ENCODE data around the gene TEKTIP1.

Gene TEKTIP1

DNA sequence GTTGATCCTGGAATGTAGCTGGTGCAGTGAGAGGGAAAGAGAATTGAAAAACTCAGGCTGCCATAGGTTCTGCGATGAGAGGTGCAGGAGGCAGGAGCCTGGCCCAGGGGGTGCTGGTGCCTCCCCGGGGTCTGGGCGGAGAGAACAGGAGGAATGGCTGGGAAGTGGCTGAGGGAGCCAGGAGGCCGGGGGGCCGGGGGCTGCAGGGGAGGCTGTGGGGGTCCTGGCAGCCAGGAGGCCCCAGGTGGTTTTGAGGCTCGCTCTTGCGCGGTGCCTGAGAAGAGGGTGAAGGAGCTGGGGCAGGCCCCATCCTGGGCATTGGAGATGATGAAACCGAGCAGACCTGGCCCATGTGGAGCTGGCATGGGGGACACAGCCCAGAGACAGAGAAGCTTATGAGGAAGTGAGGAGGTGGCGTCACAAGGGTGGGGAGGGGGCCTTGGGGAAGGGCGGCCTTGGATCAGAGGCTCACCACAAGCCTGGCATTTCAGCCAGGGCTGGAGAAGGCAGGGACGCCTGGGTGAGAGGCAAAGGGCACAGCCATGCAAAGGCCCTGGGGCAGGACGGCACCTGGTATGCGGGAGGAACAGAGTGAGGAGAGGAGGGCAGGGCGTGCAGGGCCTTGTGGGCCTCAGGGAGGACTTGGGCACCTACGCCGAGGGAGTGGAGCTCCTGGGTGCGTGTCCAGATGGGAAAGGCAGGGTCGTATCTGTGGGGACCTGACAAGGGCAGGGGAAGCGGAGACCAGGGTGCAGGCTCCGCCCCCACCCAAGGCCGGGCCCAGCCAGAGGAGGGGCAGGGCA is 1.3 kb upstream of the TEKTIP1 start:
- no peak for DNase-seq (ENCODE audit: low spot score)

DNA sequence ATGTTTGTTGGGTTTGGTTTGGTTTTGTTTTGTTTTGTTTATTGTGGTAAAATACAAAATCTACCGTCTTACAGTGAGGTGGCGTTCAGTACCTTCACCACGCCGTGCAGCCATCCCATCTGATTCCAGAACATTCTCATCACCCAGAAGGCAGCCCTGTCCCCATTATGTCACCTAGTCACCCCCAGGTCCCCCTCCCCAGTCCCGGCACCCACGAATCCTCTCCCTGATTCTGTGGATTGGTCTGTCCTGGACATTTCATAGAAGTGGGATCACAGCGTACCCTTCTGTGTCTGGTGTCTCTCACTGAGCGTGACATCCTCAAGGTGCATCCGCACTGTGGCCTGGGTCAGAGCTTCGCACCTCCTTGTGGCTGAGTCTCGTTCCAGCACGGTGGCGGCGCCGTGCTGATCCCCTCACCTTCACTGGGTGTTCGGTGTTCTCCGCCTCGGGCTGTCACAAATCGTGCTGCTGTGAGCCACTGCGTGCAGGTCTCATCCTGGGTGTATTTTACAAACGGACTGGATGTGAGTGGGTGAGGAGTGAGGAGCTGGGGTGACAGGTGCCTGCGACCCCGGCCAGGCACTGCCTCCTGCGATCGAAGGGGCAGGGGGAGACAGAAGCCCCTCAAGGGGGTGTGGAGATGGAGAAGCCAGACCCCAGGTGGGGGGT is 580 bp upstream of the TEKTIP1 start:
- no peak for DNase-seq (ENCODE audit: low spot score)

DNA sequence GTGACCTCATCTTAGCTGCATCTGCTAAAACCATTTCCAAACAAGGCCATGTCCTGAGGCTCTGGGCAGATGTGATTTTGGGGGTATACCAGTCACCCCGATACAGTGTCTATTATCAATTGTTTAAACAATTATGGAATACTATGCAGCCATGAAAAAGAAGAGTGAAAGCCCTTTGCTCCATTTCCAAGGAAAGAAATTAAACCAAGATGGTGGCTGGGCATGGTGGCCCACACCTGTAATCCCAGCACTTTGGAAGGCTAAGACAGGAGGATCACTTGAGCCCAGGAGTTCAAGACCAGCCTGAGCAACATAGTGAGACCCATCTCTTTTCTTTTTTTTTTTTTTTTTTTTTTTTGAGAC is 763 bp downstream of the TEKTIP1 start:
- DNase-seq (ENCODE audit: low spot score) = no peak

DNA sequence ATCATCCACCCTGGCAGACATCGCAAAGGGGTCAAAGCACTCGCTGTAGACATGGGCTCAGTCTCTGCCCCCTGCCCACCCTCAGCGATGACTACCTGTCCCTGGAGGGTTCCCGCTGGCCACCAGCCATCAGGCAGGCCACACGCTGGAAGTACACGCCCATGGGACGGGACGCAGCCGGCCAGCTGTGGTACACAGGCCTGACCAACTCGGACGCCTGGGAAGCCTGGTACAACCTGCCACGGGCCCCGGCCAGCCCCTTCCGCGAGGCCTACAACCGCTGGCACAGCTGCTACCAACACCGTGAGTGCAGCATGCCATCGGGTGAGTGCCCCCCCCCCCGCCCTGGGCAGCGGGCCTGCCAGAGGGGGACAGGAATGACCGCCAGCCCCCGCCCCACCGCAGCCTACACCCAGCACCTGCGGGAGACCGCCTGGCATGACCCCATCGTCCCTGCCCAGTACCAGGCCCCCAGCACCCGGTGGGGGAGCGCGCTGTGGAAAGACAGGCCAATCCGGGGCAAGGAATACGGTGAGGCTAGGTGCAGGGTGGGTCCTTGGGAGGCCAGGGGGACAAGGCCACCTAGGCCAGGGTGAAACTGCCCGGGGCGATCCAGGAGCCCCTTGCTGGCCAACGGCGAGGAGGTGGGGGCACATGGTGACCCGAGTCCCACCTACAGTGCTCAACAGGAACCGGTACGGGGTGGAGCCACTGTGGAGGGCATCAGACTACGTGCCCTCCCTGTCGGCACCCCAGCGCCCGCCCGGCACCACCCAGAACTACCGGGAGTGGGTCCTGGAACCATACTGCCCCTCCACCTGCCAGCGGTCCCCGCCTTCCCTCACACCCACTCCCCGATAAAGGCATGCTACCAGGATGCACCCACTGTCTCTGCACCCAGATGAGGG is 4.4 kb downstream of the TEKTIP1 start:
- DNase-seq (ENCODE audit: low spot score) = no peak

DNA sequence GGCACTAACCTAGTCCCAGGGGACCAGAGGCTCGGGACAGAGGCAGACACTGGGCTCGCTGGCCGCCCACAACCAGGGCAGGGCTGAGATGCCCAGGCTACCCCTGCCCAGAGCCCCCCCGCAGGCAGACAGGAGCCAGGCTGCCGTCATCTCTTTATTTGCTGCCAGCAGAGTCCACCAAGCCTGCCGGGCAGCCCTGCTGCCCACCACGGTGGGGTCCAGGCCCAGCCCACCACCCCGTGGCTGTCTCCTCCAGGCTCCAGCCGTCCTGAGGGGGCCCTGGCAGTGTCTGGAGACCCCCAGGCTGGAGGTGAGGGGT is 5.0 kb downstream of the TEKTIP1 start:
- no peak for DNase-seq (ENCODE audit: low spot score)

DNA sequence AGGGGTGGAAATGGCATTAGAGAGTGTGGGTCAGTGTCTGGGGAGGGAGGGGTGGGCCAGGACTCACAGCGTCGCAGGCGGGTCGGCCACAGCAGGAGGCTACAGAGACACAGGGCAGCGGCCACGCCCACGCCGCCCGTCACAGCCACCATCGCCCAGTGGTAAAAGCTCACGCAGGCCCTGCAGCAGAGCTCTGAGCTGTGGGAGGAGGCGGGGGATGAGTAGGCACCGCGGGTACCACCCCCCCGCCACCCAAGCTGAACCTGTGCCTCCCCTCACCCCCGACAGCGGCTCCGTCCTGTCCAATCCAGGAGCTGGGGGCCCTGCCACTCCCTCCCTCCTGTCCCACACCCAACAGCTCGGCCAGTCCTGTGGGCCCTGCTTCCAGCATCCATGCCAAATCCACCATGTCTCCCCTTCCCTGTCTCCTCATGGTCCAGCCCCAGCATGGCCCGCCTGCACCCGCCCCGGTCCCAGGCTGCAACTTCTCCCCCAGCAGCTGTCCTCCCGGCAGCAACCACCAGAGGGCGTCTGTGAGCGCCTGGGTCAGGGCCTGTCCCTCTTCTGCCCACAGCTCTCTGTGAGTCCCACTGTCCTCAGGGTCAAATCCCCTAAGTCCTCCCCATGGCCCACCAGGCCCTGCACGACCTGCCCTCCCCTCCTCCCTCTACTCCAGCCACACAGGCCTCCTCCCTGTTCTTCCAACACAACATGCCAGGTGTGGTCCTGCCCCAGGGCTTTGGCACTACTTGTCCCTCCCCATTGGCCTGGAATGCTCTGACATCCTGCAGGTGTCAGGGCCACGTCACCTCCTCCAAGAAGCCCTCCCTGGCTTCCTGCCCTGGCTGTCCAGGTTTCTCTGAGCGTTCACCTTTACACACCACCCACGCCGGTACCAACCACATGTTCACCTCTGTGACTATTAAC is 6.0 kb downstream of the TEKTIP1 start:
- DNase-seq (ENCODE audit: low spot score) = peak; percentile 90

DNA sequence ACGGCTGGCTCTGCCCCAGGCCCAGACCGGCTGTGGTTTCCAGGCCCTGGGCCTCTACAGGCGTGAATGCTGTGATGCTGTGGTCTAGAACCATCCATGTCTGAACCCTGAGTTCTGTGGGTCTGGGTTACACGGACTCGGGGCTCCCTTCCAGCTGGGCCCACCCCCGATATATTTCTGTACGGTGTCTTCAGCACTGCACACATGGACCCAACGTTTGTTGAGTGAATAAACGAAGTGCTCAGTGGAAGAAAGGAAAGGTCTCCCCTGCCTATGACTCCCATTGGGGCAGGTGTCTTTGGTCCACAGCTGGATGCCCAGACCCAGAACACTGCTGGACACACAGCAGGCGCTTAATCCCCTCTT is 6.7 kb downstream of the TEKTIP1 start:
- no peak for DNase-seq (ENCODE audit: low spot score)

DNA sequence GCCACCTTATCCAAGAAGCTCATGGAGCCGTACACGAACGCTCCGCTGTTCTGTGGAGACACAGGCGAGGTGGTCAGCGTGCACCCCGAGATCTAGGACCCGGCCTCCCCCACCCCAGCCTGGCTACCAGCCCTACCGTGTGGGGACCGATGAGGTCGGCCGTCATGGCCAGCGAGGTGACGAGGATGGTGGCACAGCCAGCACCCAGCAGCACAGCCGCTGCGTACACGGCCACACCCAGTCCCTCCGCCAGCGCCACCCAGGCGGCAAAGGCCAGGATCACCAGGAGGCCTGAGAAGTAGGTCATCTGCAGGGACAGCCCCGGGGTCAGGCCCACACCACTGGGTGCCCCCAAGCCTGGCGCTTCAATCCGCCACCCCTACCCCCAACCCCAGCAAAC is 7.1 kb downstream of the TEKTIP1 start:
- DNase-seq (ENCODE audit: low spot score) = no peak

DNA sequence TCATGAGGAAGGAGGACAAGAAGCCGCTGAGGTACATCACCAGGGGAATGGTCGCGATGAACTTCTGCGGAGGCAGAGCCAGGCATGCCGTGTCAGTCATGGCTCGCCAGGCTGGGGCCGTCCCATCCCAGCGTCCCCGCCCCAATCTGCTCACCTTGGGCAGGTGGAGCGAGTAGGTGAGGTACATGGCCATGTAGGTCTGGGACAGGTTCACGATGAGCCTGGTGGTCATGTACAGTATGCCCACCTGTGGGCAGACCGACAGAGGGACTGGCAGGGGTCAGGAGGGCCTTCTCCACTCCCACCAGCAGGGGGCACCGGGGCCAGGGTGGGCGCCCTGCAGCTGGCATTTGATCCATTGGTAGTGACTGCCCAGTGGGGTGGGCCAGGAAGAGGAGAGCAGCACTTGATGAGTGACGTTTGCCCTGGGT is 8.3 kb downstream of the TEKTIP1 start:
- peak; percentile 70 for DNase-seq (ENCODE audit: low spot score)

DNA sequence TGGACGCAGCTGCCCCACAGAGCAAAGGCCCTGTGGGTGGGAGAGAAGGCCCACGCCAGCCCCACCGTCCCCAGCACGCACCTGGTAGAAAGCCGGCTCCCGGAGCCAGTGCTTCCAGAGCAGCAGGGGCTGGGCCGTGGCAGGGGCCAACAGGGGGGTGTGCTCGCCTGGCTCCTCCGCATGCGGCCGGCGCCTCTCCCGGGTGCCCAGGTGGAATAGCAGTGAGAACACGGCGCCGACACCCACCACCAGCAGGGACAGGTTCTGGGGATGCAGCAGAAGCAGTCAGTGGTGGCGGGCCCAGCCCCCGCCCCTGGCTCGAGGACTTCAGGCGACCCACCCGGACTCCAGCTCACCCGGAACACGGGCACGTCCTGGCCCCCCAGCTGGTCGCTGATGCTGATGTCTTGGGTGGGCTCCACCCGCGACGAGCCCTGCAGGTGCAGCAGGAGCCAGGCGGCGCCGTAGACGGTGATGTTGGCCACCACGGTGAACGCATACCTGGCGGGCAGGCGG is 8.9 kb downstream of the TEKTIP1 start:
- DNase-seq (ENCODE audit: low spot score) = no peak

DNA sequence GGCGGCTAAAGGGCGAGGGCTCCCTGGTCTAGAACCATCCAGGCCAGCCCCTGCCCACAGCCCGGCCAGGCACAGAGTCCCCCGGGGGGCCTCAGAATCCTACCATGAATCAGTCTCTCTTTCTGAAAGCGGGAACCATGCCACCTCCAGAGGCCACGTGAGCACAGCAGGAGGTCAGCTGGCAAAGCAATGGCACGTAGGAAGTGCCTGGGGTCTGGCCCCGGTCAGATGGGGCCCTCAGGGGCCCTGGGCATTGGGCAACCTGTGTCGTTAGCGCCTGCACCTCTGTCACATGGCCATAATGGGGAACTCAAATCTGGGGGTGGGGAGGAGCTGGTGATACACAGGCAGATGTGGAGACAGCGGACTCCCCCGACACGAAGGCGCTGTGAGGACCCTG is 9.6 kb downstream of the TEKTIP1 start:
- no peak for DNase-seq (ENCODE audit: low spot score)

DNA sequence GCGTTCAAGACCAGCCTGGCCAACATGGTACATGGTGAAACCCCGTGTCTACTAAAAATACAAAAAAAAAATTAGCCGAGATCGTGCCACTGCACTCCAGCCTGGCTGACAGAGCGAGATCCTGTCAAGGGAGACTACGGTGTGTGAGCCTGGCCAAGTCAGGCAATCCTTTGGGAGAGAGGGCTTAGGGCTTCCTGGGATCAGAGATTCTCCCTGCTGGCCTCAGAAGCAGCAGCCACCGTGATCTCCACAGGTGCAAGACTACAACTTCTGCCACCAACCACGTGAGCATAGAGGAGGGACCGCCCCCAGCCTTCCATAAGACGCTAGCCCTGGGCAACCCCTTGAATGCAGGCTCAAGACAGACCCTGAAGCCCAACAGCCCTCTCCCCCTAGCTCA is 10.8 kb downstream of the TEKTIP1 start:
- no peak for DNase-seq (ENCODE audit: low spot score)

DNA sequence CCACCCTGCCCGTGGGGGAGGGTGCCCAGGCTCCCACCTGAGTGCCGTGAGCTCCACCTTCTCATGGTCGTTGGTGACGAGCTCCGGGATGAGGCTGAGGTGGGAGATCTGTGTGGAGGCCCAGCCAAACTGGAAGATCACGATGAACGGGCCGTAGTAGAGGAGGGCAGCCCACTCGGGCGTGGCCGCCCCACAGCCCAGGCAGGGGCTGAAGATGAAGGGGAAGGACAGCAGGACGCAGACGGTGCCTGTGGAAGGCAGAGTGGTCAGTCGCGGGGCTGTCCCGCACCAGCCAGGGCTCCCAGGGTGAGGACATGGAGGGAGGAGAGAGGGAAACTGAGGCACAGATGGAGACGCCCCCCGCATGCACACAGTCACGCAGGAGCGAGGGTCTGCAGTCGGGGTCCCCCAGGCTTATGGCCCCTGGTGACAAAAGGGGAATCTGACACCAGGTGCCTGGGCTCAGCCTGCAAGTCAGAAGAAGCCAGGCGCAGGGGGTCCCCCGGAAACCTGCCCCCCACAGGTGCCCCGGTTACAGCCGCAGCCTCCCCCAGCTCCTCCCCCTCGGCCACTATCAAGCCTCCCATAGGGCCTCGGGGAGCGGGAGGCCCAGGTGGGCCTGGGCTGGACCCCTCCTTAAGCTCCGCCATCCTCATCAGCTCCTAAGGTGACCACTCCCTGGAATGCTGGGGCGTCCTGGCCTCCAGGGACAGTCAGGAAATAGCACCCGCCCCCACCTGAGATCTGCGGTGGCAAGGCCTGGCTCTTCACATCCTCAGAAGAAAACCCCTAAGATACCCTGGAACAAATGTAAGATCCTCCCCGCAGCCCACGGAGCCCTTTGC is 12.2 kb downstream of the TEKTIP1 start:
- no peak for DNase-seq (ENCODE audit: low spot score)

DNA sequence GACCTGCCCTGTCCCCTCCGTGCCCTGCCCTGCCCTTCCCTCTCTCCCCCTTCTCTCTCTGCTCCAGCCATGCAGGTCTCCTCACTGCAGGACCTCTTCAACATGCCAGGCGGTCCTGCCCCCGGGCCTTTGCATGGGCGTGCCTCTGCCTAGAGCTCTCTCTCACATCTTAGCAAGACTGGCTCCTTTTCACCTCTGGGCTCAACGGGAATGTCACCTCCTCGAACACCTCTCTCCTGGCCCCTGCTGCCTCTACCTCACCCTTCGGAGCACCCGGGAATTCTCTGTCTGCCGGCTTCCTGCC is 12.8 kb downstream of the TEKTIP1 start:
- DNase-seq (ENCODE audit: low spot score) = no peak

DNA sequence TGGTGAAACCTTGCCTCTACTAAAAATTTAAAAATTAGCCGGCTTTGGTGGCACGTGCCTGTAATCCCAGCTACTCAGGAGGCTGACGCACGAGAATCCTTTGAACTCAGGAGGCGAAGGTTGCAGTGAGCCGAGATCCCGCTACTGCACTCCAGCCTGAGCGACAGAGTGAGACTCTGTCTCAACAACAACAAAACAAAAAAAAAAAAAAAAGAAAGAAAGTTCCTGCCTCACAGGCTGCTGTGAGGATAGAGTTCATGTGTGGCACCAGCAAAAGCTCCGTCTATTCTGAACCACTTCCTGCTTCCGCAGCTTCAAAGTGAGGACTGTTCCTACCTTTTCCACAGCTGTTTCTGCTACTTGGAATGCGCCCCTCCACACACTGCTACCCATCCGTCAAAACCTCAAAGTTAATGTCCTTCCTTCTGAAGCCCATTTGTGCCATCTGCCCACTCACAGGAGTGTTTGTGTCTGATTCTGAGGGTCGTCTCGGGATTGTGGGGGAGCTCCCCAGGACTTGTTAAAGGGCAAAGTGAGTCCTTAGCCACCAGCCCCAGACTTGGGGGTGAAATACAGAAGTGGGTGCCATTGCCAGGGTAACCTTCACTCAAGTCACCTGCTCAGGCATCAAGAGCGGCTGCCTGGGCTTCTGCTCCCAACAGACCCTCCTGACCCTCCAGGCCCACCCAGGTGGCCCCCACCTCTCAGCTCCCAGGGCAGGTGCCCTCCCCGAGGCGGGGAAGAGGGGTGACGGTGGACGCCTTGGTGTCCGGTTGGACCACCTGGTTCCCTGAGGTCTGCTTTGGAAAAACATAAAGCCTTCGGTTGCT is 15.5 kb downstream of the TEKTIP1 start:
- no peak for DNase-seq (ENCODE audit: low spot score)

DNA sequence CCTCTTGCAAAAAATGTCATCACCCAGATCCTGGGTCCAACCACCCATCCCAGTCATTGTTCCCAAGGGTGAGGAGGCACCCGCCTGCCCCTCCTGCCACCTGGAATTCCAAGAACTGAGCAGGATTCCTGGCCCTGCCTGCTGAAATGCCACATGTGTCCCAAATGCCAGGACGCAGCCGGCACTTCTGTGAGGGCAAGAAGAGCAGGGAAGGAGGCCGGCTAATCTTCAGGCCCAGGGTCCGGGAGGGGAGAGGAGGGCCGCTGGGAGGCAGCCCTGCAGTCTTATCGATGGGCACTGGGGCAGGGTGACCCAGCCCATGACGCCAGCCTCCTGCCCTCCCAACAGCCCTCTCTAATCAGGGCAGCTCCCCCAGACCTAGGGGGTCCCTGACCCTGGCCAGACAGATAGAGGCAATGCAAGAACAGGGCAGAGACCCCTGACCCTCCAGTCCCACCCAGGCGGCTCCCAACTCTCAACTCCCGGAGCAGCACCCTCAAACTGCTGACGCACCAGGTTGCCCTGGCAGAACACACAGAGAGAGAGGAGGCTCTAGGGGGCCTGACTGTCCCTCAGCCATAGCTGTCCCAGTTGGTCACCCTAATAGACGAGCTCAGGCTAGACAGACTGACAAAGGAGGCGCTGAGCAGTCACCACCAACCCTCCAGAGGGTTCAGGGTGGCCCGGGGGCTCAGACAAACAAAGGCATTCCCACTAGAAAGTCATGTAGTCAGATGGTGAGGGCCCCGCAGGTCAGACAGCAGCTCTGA is 16.9 kb downstream of the TEKTIP1 start:
- DNase-seq (ENCODE audit: low spot score) = no peak

DNA sequence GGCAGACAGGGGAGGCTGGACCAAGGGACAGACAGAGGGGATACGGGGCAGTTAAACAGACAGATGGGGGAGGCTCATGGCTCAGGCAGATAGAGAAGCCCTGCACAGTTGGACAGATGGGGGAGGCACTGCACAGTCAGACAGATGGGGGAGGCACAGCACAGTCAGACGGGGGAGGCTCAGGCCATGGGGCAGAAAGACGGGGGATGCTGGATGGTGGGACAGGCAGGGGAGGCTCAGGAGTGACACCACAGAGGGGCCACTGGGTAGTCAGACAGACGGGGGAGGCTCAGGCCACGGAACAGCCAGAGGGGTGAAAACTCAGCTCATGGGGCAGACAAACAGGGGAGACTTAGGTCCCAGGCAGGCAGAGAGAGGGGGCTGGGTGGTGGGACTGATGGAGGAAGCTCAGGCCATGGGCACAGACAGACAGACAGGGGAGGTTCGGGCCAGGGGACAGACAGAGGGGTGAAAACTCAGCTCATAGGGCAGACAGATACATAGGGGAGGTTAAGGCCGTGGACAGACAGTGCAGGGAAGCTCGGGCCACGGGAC is 17.5 kb downstream of the TEKTIP1 start:
- no peak for DNase-seq (ENCODE audit: low spot score)

DNA sequence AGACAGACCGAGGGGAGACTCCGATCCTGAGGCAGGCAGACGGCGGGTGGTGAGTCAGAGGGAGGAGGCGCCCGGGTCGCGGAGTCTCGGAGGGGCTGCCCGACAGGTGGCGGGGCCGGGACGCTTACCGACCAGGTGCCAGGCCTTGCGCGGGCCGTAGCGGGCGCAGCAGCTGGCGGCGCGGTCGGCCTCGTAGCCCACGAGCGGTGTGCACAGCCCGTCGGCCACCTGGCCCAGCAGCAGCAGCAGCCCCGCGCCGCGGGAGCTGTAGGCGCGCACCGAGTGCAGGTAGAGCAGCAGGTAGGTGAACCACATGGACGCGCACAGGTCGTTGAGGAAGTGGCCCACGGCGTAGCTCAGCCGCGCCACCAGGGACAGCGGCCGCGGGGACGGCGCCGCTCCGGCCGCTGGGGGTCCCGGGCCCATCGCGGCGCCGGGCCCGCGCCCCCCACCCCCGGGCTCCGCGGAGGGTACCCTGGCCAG is 18.0 kb downstream of the TEKTIP1 start:
- DNase-seq (ENCODE audit: low spot score) = peak; percentile 72

All from AG20443 (cell line).